ENCODE results near the gene KIF13A. TPM values are rescaled to one million over a fixed set of nuclear protein-coding genes. Genes with fewer than 3 reads are reported as not detected.

Gene KIF13A
- total RNA-seq, 1 donor from 2014 or later: 38.4 TPM

DNA sequence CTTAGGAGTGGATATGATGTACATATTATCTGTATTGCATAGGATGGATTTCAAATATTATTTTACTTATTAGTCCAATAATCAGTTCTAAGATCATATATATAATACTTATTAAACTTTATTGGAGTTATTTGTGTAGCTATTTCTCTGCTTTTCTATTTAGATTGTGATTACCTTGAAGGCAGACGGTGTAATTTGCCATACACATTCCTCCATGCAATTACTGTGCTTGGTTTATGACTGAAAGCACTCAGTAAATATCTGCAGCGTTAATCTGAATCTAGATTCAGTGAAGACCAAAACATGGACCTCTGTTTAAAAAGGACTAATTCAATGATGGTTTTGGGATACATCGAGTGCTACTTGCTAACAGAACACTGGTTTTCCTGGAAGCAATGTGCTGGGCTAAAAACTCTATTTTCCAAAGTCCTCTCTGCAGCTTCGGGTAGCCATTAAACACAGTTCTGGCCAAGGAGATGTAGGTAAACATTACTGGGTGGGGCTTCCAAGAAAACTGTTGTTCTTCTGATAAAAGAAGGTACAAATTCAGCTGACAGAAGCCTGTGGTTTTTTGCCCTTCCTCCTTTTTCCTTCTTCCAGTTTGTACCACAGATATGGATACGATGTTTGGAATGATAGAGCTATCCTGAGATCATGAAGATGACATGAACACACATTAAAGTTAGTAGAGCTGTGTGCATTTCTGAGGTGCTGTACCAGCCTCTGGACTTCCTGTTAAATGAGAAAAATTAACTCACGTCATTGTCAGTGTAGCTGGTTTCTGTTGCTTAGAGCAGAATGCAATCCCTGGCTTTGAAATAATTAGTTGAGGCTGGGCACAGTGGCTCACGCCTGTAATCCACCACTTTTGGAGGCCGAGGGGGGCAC lies 144.3 kb downstream of the KIF13A start:
- Histone ChIP-seq H4K20me1 (ENCODE audit: insufficient read depth, low read length) (no peaks in the 10 kb centered on the region), H3K4me3 (ENCODE audit: insufficient read depth, low read depth, low read length) (no peak overlapping the region), H3K4me2 (ENCODE audit: low read length) (no peak overlapping the region), H3K9me3 (ENCODE audit: insufficient read depth, low read depth, low read length) (no peaks in the 10 kb centered on the region), H3K79me2 (ENCODE audit: insufficient read depth, low read length) (no peaks in the 10 kb centered on the region), H2AFZ (ENCODE audit: low read depth, low read length) (no peak overlapping the region), H3K27me3 (ENCODE audit: insufficient read depth, low read length) (no peaks in the 10 kb centered on the region), H3K9ac (ENCODE audit: low read length) (no peak overlapping the region), H3K27ac (ENCODE audit: low read depth, low read length) (no peak overlapping the region), H3K36me3 (ENCODE audit: insufficient read depth, low read length) (no peaks in the 10 kb centered on the region), H3K4me1 (ENCODE audit: insufficient read depth, low read length) (no peaks in the 10 kb centered on the region)
- FAIRE-seq (no peak), DNase-seq (ENCODE audit: low read depth) (no peak)
- Mint-ChIP-seq H3K27ac (ENCODE audit: unreplicated experiment) (no peak overlapping the region), H3K4me3 (ENCODE audit: unreplicated experiment) (no peak overlapping the region), H3K27me3 (ENCODE audit: low read depth, unreplicated experiment) (no peaks in the 10 kb centered on the region), H3K4me1 (ENCODE audit: low read depth, unreplicated experiment) (no peaks in the 10 kb centered on the region), H3K36me3 (ENCODE audit: low read depth, unreplicated experiment) (peaks cover 8% of the 10 kb centered on the region), H3K9me3 (ENCODE audit: unreplicated experiment) (no peaks in the 10 kb centered on the region)
- no peak for TF ChIP-seq EZH2 (IDR thresholded peaks at IDR 0.05; ENCODE audit: insufficient read depth, low read length)
- TF ChIP-seq, protein P1, sequence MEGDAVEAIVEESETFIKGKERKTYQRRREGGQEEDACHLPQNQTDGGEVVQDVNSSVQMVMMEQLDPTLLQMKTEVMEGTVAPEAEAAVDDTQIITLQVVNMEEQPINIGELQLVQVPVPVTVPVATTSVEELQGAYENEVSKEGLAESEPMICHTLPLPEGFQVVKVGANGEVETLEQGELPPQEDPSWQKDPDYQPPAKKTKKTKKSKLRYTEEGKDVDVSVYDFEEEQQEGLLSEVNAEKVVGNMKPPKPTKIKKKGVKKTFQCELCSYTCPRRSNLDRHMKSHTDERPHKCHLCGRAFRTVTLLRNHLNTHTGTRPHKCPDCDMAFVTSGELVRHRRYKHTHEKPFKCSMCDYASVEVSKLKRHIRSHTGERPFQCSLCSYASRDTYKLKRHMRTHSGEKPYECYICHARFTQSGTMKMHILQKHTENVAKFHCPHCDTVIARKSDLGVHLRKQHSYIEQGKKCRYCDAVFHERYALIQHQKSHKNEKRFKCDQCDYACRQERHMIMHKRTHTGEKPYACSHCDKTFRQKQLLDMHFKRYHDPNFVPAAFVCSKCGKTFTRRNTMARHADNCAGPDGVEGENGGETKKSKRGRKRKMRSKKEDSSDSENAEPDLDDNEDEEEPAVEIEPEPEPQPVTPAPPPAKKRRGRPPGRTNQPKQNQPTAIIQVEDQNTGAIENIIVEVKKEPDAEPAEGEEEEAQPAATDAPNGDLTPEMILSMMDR (IDR thresholded peaks at IDR 0.05; ENCODE audit: insufficient read depth, low read depth, low read length): no peak

DNA sequence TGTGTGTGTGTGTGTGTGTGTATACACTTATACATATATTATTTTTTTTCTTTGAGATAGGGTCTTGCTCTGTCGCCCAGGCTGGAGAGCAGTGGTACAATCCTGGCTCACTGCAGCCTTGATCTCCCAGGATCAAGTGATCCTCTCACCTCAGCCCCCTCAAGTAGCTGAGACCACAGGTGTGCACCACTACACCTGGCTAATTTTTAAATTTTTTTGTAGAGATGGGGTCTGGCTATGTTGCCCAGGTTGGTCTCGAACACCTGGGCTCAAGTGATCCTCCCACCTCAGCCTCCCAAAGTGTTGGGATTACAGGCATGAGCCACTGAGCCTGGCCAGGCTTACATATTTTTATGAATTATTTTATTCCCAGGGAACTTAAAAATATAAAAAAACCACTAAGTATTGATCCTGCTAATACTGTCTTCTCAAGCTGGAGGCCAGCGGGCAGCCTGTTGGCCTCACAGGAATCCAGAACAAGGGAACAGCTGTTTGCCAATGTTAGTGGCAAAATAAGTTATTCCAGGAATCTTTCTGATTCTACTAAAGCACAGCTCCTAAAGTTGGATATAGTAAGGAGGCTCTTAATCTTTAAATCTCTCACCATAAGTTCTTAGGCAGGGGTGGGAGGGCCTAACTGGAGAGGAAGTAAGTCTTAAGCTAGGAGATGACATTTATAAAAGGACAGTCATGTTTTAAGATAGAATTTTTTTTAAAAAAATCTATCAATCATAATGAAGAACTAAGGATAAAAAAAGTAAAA lies 145.2 kb downstream of the KIF13A start:
- FAIRE-seq (no peak), DNase-seq (ENCODE audit: low read depth) (no peak)
- H3K9ac ChIP-seq (ENCODE audit: low read length): no peak overlapping the region
- no peaks in the 10 kb centered on the region for H3K4me1 ChIP-seq (ENCODE audit: insufficient read depth, low read length)
- H3K27me3 Mint-ChIP-seq (ENCODE audit: low read depth, unreplicated experiment): no peaks in the 10 kb centered on the region
- H3K36me3 ChIP-seq (ENCODE audit: insufficient read depth, low read length): peaks cover 2% of the 10 kb centered on the region
- no peaks in the 10 kb centered on the region for H4K20me1 ChIP-seq (ENCODE audit: insufficient read depth, low read length)
- H3K27ac ChIP-seq (ENCODE audit: low read depth, low read length): no peak overlapping the region
- H3K36me3 Mint-ChIP-seq (ENCODE audit: low read depth, unreplicated experiment): peaks cover 8% of the 10 kb centered on the region
- H3K27me3 ChIP-seq (ENCODE audit: insufficient read depth, low read length): no peaks in the 10 kb centered on the region
- TF ChIP-seq, protein P1 (IDR thresholded peaks at IDR 0.05; ENCODE audit: insufficient read depth, low read depth, low read length): no peak
- TF ChIP-seq EZH2 (IDR thresholded peaks at IDR 0.05; ENCODE audit: insufficient read depth, low read length): no peak
- no peaks in the 10 kb centered on the region for H3K9me3 Mint-ChIP-seq (ENCODE audit: unreplicated experiment)
- no peak overlapping the region for H3K4me3 Mint-ChIP-seq (ENCODE audit: unreplicated experiment)
- H3K9me3 ChIP-seq (ENCODE audit: insufficient read depth, low read depth, low read length): no peaks in the 10 kb centered on the region
- no peak overlapping the region for H3K4me2 ChIP-seq (ENCODE audit: low read length)
- H3K79me2 ChIP-seq (ENCODE audit: insufficient read depth, low read length): no peaks in the 10 kb centered on the region
- no peak overlapping the region for H3K27ac Mint-ChIP-seq (ENCODE audit: unreplicated experiment)
- H2AFZ ChIP-seq (ENCODE audit: low read depth, low read length): no peak overlapping the region
- no peak overlapping the region for H3K4me3 ChIP-seq (ENCODE audit: insufficient read depth, low read depth, low read length)
- no peaks in the 10 kb centered on the region for H3K4me1 Mint-ChIP-seq (ENCODE audit: low read depth, unreplicated experiment)
